ENCODE results near the gene KLHDC10. TPM values are rescaled to one million over a fixed set of nuclear protein-coding genes. Genes with fewer than 3 reads are reported as not detected.
"Not testable (repeated sequence)": the region's sequence is repeated elsewhere in the genome, so short reads cannot be mapped to it uniquely, and the experiment has no call there.

The KLHDC10 gene
- total and polyA plus RNA-seq, 8 donors, result 5.8 to 22.8 (median 20.9) TPM

GRCh38 chr7:130112093-130112492 lies 41.8 kb downstream of the KLHDC10 start:
- peaks cover 6 to 29% (median 29%) of the 10 kb centered on the region in 3 donors for H3K4me1 ChIP-seq
- FAIRE-seq, result no peak
- H3K4me3 ChIP-seq, result no peak overlapping the region
- intact Hi-C loops (cut with DNase I), result no loop called here
- no peaks in the 10 kb centered on the region for H3K9me3 ChIP-seq
- DNase-seq, result no peak
- WGBS, 2 donors, result 29 to 56% methylated on average over 2 of the region's 2 CpGs
- peak overlapping the region in 2 of 4 donors; percentile 49 to 53 for H3K27ac ChIP-seq
- no peaks in the 10 kb centered on the region for H3K27me3 ChIP-seq
- TF ChIP-seq CTCF (IDR thresholded peaks at IDR 0.05), result no peak
- H3K36me3 ChIP-seq, result peaks cover 0 to 2% (median 0%) of the 10 kb centered on the region in 3 donors
- ATAC-seq, result peak in 1 of 4 donors; percentile 16

GRCh38 chr7:130112662-130113425 lies 42.5 kb downstream of the KLHDC10 start:
- no peak overlapping the region for H3K4me3 ChIP-seq
- peak; percentile 35 to 76 (median 66) for ATAC-seq
- no peaks in the 10 kb centered on the region for H3K27me3 ChIP-seq
- 41 to 43% methylated on average over 4 of the region's 4 CpGs for WGBS, 2 donors
- DNase-seq, result no peak
- H3K36me3 ChIP-seq, result peaks cover 0 to 5% (median 0%) of the 10 kb centered on the region in 3 donors
- intact Hi-C loops (cut with DNase I), result no loop called here
- FAIRE-seq, result no peak
- H3K4me1 ChIP-seq, result peaks cover 6 to 29% (median 29%) of the 10 kb centered on the region in 3 donors
- TF ChIP-seq CTCF (IDR thresholded peaks at IDR 0.05), result no peak
- H3K27ac ChIP-seq, result peak overlapping the region in 3 of 4 donors; percentile 36 to 53 (median 49)
- no peaks in the 10 kb centered on the region for H3K9me3 ChIP-seq

GRCh38 chr7:130113426-130113805 lies 43.1 kb downstream of the KLHDC10 start:
- H3K27ac ChIP-seq, result peak overlapping the region; percentile 9 to 53 (median 42)
- H3K27me3 ChIP-seq; DNase-seq; H3K9me3 ChIP-seq; intact Hi-C loops (cut with DNase I); ATAC-seq; H3K36me3 ChIP-seq; H3K4me3 ChIP-seq; FAIRE-seq: not testable (repeated sequence)
- WGBS, 2 donors, result 88% methylated on average over 5 of the region's 5 CpGs
- H3K4me1 ChIP-seq, result peaks cover 6 to 29% (median 29%) of the 10 kb centered on the region in 3 donors

- ATAC-seq, result peak; percentile 73 to 90 (median 84)
- no peak for DNase-seq
- Histone ChIP-seq H3K27me3 (no peaks in the 10 kb centered on the region), H3K4me3 (no peak overlapping the region), H3K36me3 (peaks cover 0 to 5% (median 0%) of the 10 kb centered on the region in 3 donors), H3K4me1 (peaks cover 6 to 29% (median 29%) of the 10 kb centered on the region in 3 donors), H3K9me3 (no peaks in the 10 kb centered on the region), H3K27ac (peak overlapping the region; percentile 9 to 53 (median 42))
- intact Hi-C loops (cut with DNase I), result no loop called here
- TF ChIP-seq CTCF (IDR thresholded peaks at IDR 0.05), result no peak
- WGBS, 2 donors, result 7 to 9% methylated on average over 4 of the region's 4 CpGs
- no peak for FAIRE-seq
Observed at GRCh38 chr7:130113887-130114286, 43.6 kb downstream of the KLHDC10 start.

GRCh38 chr7:130114374-130114773 lies 44.0 kb downstream of the KLHDC10 start:
- FAIRE-seq, result no peak
- Histone ChIP-seq H3K27ac (peak overlapping the region in 2 of 4 donors; percentile 49 to 53), H3K4me3 (no peak overlapping the region), H3K4me1 (peaks cover 6 to 29% (median 29%) of the 10 kb centered on the region in 3 donors), H3K27me3 (no peaks in the 10 kb centered on the region), H3K36me3 (peaks cover 0 to 5% (median 0%) of the 10 kb centered on the region in 3 donors), H3K9me3 (no peaks in the 10 kb centered on the region)
- intact Hi-C loops (cut with DNase I), result no loop called here
- ATAC-seq, result no peak
- TF ChIP-seq CTCF (IDR thresholded peaks at IDR 0.05), result no peak
- no peak for DNase-seq
